ENCODE data around the gene ANO7. TPM values are rescaled to one million over a fixed set of nuclear protein-coding genes. Genes with fewer than 3 reads are reported as not detected.

The ANO7 gene
- total RNA-seq, 1 donor from 2014 or later, result 0.52 TPM

GRCh38 chr2:241156971-241157441 is 31.5 kb upstream of the ANO7 start:
- intact Hi-C loops (cut with micrococcal nuclease), result no loop called here

- intact Hi-C loops (cut with micrococcal nuclease), result no loop called here
These were observed 30.5 kb upstream of the ANO7 start for GRCh38 chr2:241157841-241158545.

- intact Hi-C loops (cut with micrococcal nuclease), result no loop called here
These were observed 30.0 kb upstream of the ANO7 start for GRCh38 chr2:241158546-241158900.

GRCh38 chr2:241159116-241159515 is 29.4 kb upstream of the ANO7 start:
- intact Hi-C loops (cut with micrococcal nuclease), result no loop called here

- intact Hi-C loops (cut with micrococcal nuclease), result no loop called here
These were observed 28.2 kb upstream of the ANO7 start for GRCh38 chr2:241160318-241160717.

GRCh38 chr2:241161646-241162281 is 26.7 kb upstream of the ANO7 start:
- intact Hi-C loops (cut with micrococcal nuclease), result no loop called here

GRCh38 chr2:241163601-241164118 is 24.8 kb upstream of the ANO7 start:
- intact Hi-C loops (cut with micrococcal nuclease), result no loop called here

- intact Hi-C loops (cut with micrococcal nuclease), result no loop called here
These were observed 20.1 kb upstream of the ANO7 start for GRCh38 chr2:241168366-241168765.

GRCh38 chr2:241173557-241173956 is 14.9 kb upstream of the ANO7 start:
- intact Hi-C loops (cut with micrococcal nuclease), result no loop called here

GRCh38 chr2:241177526-241178334 is 10.7 kb upstream of the ANO7 start:
- intact Hi-C loops (cut with micrococcal nuclease), result no loop called here

- intact Hi-C loops (cut with micrococcal nuclease), result no loop called here
These were observed 9.5 kb upstream of the ANO7 start for GRCh38 chr2:241178961-241179360.

GRCh38 chr2:241179899-241180298 is 8.6 kb upstream of the ANO7 start:
- intact Hi-C loops (cut with micrococcal nuclease), result no loop called here

- intact Hi-C loops (cut with micrococcal nuclease), result no loop called here
These were observed 8.0 kb upstream of the ANO7 start for GRCh38 chr2:241180495-241180894.

GRCh38 chr2:241182126-241182525 is 6.4 kb upstream of the ANO7 start:
- intact Hi-C loops (cut with micrococcal nuclease), result no loop called here

GRCh38 chr2:241182531-241183133 is 5.8 kb upstream of the ANO7 start:
- intact Hi-C loops (cut with micrococcal nuclease), result no loop called here

- intact Hi-C loops (cut with micrococcal nuclease), result no loop called here
These were observed 5.3 kb upstream of the ANO7 start for GRCh38 chr2:241183221-241183620.

GRCh38 chr2:241184901-241185300 is 3.6 kb upstream of the ANO7 start:
- intact Hi-C loops (cut with micrococcal nuclease), result no loop called here

- intact Hi-C loops (cut with micrococcal nuclease), result no loop called here
These were observed 2.5 kb upstream of the ANO7 start for GRCh38 chr2:241185961-241186360.

- intact Hi-C loops (cut with micrococcal nuclease), result no loop called here
These were observed 1.2 kb upstream of the ANO7 start for GRCh38 chr2:241187101-241187917.

GRCh38 chr2:241187918-241188234 is 601 bp upstream of the ANO7 start:
- intact Hi-C loops (cut with micrococcal nuclease), result no loop called here
